Breast epithelium (tissue), 3 donors: ENCODE data around the gene SEBOX.

Source experiments
- CTCF ChIP-seq, 3 donors: fragments of 450-650 bp; IDR thresholded peaks; one replicate each; pipeline ENCODE4 v1.5.1; 2016 to 2017; ENCODE audit warnings: antibody characterized with exemption in 3 of 3, mild to moderate bottlenecking in 3 of 3, moderate library complexity in 3 of 3
- POLR2A ChIP-seq: fragments of 450-650 bp; IDR thresholded peaks from one replicate; pipeline ENCODE4 v1.6.1; 2016; ENCODE audit warnings: antibody characterized with exemption, mild to moderate bottlenecking, moderate library complexity

GRCh38 chr17:28369684-28370034 lies 4.7 kb upstream of the SEBOX start:
- no peak for TF ChIP-seq CTCF (IDR thresholded peaks at IDR 0.05)
- no peak for TF ChIP-seq POLR2A
